Hepatocyte (in vitro differentiated cells): ENCODE measurements around the gene SLC45A3. TPM values are rescaled to one million over a fixed set of nuclear protein-coding genes. Genes with fewer than 3 reads are reported as not detected.

Source experiments
- DNase-seq: peaks from one replicate; pipeline ENCODE4 v3.0.0-alpha.2; 2016; ENCODE audit warnings: low spot score
- H2AFZ ChIP-seq: fragments of 200-600 bp; sonication (generic); 2 replicates; pipeline ENCODE4 v1.6.0; 2016; ENCODE audit warnings: antibody characterized with exemption, mild to moderate bottlenecking
- H3K27ac ChIP-seq: fragments of 200-600 bp; sonication (generic); 2 replicates; pipeline ENCODE4 v1.5.1; 2016; ENCODE audit warnings: mild to moderate bottlenecking
- H3K27me3 ChIP-seq: fragments of 200-600 bp; sonication (generic); 2 replicates; pipeline ENCODE4 v1.6.1; 2016
- H3K36me3 ChIP-seq: fragments of 200-600 bp; sonication (generic); replicated peaks from 2 replicates; pipeline ENCODE4 v1.5.1; 2016; ENCODE audit warnings: low read depth; ENCODE audit not compliant: insufficient read depth
- H3K4me1 ChIP-seq: fragments of 200-600 bp; sonication (generic); 2 replicates; pipeline ENCODE4 v1.5.1; 2016; ENCODE audit warnings: mild to moderate bottlenecking, moderate library complexity; ENCODE audit not compliant: insufficient read depth
- H3K4me2 ChIP-seq: fragments of 200-600 bp; sonication (generic); 2 replicates; pipeline ENCODE4 v1.6.0; 2016
- H3K4me3 ChIP-seq: fragments of 200-600 bp; sonication (generic); 2 replicates; pipeline ENCODE4 v1.5.1; 2016; ENCODE audit warnings: mild to moderate bottlenecking
- H3K79me2 ChIP-seq: fragments of 200-600 bp; sonication (generic); 2 replicates; pipeline ENCODE4 v1.6.0; 2017; ENCODE audit warnings: mild to moderate bottlenecking
- H3K9me2 ChIP-seq: fragments of 200-600 bp; sonication (generic); replicated peaks from 2 replicates; pipeline ENCODE4 v1.6.0; 2017; ENCODE audit warnings: mild to moderate bottlenecking; ENCODE audit not compliant: insufficient read depth
- H3K9me3 ChIP-seq: fragments of 200-600 bp; sonication (generic); 2 replicates; pipeline ENCODE4 v1.5.1; 2016; ENCODE audit warnings: low read depth, mild to moderate bottlenecking
- H4K20me1 ChIP-seq: fragments of 200-600 bp; sonication (generic); 2 replicates; pipeline ENCODE4 v1.6.0; 2016; ENCODE audit warnings: mild to moderate bottlenecking; ENCODE audit not compliant: insufficient read depth, poor library complexity, severe bottlenecking
- EZH2 ChIP-seq: fragments of 200-600 bp; sonication (generic); IDR thresholded peaks from 2 replicates; pipeline ENCODE4 v1.6.1; 2016; ENCODE audit warnings: antibody characterized with exemption, mild to moderate bottlenecking, borderline replicate concordance
- EZH2phosphoT487 ChIP-seq: fragments of 200-600 bp; sonication (generic); IDR thresholded peaks from one replicate; pipeline ENCODE4 v1.6.1; 2018; ENCODE audit warnings: antibody characterized with exemption, mild to moderate bottlenecking, low read depth, moderate library complexity; ENCODE audit not compliant: unreplicated experiment, severe bottlenecking
- WGBS: methylation state at CpG from one replicate; pipeline ENCODE4 v1.1.6; 2016; ENCODE audit warnings: low lambda C conversion rate; ENCODE audit errors: missing lambda C conversion rate; 5-methylcytosine and 5-hydroxymethylcytosine counted together
- polyA plus RNA-seq: library from polyadenylated mRNA; unstranded; fragments of >200 nt; fragmentation: Nextera tagmentation; extraction: Ambion mirVana; gene quantifications from 2 replicates; pipeline ENCODE4 v1.2.1, GENCODE V29; 2016
- total RNA-seq: library from RNA; depleted of rRNA; stranded (reverse); fragments of >200 nt; gene quantifications from 2 replicates; pipeline ENCODE4 v1.2.3, GENCODE V29; 2014
- TF ChIP-seq, protein P1 (sequence below): fragments of 200-600 bp; sonication (generic); IDR thresholded peaks from 2 replicates; pipeline ENCODE4 v1.5.1; 2016; ENCODE audit warnings: antibody characterized with exemption, mild to moderate bottlenecking; ENCODE audit not compliant: poor library complexity

Gene SLC45A3
- total and polyA plus RNA-seq, 2 experiments from 2014 or later = 4.6 to 12.2 TPM

GRCh38 chr1:205670611-205671430, 9.5 kb downstream of the SLC45A3 start:
- Histone ChIP-seq H3K4me2 (no peak overlapping the region), H3K79me2 (peaks cover 55% of the 10 kb centered on the region), H3K4me3 (no peak overlapping the region), H3K9me2 (no peaks in the 10 kb centered on the region), H2AFZ (no peak overlapping the region), H4K20me1 (no peaks in the 10 kb centered on the region), H3K36me3 (no peaks in the 10 kb centered on the region), H3K27me3 (no peaks in the 10 kb centered on the region), H3K27ac (no peak overlapping the region), H3K9me3 (no peaks in the 10 kb centered on the region), H3K4me1 (peaks cover 66% of the 10 kb centered on the region)
- 54% methylated on average over 8 of the region's 13 CpGs for WGBS
- no peak for DNase-seq
- TF ChIP-seq EZH2 (no peak), EZH2phosphoT487 (no peak)
- TF ChIP-seq, protein P1, sequence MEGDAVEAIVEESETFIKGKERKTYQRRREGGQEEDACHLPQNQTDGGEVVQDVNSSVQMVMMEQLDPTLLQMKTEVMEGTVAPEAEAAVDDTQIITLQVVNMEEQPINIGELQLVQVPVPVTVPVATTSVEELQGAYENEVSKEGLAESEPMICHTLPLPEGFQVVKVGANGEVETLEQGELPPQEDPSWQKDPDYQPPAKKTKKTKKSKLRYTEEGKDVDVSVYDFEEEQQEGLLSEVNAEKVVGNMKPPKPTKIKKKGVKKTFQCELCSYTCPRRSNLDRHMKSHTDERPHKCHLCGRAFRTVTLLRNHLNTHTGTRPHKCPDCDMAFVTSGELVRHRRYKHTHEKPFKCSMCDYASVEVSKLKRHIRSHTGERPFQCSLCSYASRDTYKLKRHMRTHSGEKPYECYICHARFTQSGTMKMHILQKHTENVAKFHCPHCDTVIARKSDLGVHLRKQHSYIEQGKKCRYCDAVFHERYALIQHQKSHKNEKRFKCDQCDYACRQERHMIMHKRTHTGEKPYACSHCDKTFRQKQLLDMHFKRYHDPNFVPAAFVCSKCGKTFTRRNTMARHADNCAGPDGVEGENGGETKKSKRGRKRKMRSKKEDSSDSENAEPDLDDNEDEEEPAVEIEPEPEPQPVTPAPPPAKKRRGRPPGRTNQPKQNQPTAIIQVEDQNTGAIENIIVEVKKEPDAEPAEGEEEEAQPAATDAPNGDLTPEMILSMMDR = no peak

DNA sequence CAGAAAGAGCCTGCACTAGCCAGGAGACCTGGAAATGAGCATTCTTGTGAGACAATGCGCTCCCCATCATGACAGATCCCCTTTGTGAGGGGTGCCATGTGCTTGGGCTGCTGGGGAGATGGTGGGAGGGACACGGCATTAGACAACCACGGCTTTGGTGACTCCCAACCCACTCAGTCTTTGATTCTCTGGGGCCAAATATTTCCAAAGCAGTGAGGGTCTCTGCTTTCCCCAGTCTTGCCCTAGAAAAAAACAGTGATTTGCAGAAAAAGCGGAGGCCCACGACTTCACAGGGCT, 10.2 kb downstream of the SLC45A3 start:
- WGBS = 73% methylated on average over 5 of the region's 5 CpGs
- no peaks in the 10 kb centered on the region for H3K27me3 ChIP-seq
- TF ChIP-seq, protein P1 = no peak
- no peak for TF ChIP-seq EZH2
- no peak for TF ChIP-seq EZH2phosphoT487
- H4K20me1 ChIP-seq = no peaks in the 10 kb centered on the region
- no peak overlapping the region for H2AFZ ChIP-seq
- H3K27ac ChIP-seq = no peak overlapping the region
- H3K4me2 ChIP-seq = no peak overlapping the region
- no peaks in the 10 kb centered on the region for H3K36me3 ChIP-seq
- no peaks in the 10 kb centered on the region for H3K9me2 ChIP-seq
- peaks cover 48% of the 10 kb centered on the region for H3K79me2 ChIP-seq
- H3K4me1 ChIP-seq = peaks cover 59% of the 10 kb centered on the region
- H3K4me3 ChIP-seq = no peak overlapping the region
- DNase-seq = no peak
- H3K9me3 ChIP-seq = no peaks in the 10 kb centered on the region

- DNase-seq = no peak
Observed at GRCh38 chr1:205669341-205670149, 10.8 kb downstream of the SLC45A3 start.

More at GRCh38 chr1:205669341-205670149, 10.8 kb downstream of the SLC45A3 start:
- Histone ChIP-seq H3K27ac (no peak overlapping the region), H4K20me1 (no peaks in the 10 kb centered on the region), H3K27me3 (no peaks in the 10 kb centered on the region), H3K79me2 (peaks cover 42% of the 10 kb centered on the region), H2AFZ (no peak overlapping the region), H3K4me3 (no peak overlapping the region), H3K4me1 (peaks cover 56% of the 10 kb centered on the region), H3K4me2 (no peak overlapping the region), H3K9me3 (no peaks in the 10 kb centered on the region), H3K36me3 (no peaks in the 10 kb centered on the region), H3K9me2 (no peaks in the 10 kb centered on the region)
- WGBS = 56% methylated on average over 20 of the region's 20 CpGs
- TF ChIP-seq, protein P1 = no peak
- TF ChIP-seq EZH2 (no peak), EZH2phosphoT487 (no peak)
